ENCODE results near the gene PPP4C.

PPP4C gene

DNA sequence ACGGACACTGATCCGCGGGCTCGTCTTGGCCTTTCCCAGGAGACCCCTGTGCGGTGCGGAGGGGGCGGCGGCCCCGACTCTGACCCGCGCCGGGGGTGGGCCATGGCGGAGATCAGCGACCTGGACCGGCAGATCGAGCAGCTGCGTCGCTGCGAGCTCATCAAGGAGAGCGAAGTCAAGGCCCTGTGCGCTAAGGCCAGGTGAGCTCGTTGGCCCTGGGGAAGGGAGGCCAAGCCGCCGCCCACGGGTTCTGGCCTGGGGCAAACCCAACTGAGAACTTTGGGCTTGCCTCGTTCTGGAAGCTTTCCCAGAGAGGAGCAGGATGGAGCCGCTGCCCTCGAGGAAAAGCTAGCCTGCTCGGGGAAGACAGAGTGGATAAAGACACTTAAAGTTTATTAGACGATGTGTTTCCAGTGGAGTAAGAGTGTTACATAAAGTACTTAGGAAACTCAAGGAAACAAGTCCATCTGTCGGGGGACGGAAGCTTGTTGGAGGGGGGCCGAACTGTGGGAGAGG is 540 bp downstream of the PPP4C start:
- TF ChIP-seq, protein P1, sequence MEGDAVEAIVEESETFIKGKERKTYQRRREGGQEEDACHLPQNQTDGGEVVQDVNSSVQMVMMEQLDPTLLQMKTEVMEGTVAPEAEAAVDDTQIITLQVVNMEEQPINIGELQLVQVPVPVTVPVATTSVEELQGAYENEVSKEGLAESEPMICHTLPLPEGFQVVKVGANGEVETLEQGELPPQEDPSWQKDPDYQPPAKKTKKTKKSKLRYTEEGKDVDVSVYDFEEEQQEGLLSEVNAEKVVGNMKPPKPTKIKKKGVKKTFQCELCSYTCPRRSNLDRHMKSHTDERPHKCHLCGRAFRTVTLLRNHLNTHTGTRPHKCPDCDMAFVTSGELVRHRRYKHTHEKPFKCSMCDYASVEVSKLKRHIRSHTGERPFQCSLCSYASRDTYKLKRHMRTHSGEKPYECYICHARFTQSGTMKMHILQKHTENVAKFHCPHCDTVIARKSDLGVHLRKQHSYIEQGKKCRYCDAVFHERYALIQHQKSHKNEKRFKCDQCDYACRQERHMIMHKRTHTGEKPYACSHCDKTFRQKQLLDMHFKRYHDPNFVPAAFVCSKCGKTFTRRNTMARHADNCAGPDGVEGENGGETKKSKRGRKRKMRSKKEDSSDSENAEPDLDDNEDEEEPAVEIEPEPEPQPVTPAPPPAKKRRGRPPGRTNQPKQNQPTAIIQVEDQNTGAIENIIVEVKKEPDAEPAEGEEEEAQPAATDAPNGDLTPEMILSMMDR (IDR thresholded peaks at IDR 0.05; ENCODE audit: low read depth, low read length), result no peak
- no peak for DNase-seq (ENCODE audit: extremely low read depth, low read depth)

DNA sequence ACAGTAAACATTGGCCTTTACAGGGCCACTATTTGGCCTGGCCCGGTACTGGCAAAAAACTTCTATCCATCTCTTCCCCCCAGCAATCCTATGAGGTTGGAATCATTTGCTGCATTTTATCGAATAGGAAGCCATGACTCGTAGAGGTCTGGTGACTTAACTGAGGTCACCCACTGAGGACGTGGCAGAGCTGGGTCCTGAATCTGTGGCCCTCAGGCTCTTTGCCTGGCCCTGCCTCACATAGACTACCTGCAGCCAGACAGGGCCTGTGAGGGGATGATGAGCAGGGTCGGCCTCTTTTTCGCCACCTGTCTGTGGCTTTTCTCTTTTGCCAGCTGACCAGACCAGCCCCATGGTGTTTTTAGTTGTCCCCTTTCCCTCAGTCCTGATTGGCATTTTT is 1.9 kb downstream of the PPP4C start:
- TF ChIP-seq, protein P1 (IDR thresholded peaks at IDR 0.05; ENCODE audit: low read depth, low read length), result no peak
- no peak for DNase-seq (ENCODE audit: extremely low read depth, low read depth)

DNA sequence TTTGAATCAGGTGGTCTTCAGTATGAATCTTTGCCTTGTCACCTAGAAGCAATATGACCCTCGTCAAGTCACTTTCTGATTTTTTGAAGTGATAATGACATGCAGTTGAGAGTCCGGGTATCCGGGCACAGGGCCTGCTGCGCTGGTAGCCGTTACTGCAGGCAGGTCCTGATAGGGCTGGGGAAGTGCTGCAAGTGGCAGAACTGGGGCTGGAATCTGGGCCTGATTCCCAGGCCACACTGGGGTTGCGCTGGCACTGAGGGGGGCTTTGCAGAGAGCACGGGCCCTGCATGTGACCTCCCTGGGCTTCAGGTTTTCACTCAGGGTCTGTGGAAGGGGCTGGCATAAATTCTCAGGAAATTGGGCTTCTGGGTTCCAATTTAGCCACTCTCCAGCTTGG is 3.0 kb downstream of the PPP4C start:
- TF ChIP-seq, protein P1 (IDR thresholded peaks at IDR 0.05; ENCODE audit: low read depth, low read length), result no peak
- DNase-seq (ENCODE audit: extremely low read depth, low read depth), result no peak

DNA sequence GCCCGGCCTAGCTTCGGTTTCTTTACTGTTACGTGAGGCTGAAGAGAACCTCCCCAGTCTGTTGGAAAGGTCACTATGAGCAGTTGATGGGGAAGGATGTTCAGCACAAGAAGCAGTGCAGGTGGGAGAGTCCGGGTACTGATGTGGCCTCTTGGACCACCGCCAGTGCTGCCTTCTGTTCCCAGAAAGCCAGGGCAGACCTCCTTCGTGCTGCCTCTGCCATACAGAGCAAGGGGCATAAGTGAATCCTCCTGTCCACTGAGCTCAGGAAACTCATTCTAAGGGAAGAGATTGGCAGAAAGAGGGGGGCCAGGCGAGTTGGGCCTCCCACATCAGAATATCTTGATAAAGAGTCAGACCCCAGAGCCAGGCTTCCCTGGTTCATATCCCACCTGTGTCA is 3.7 kb downstream of the PPP4C start:
- no peak for DNase-seq (ENCODE audit: extremely low read depth, low read depth)
- TF ChIP-seq, protein P1 (IDR thresholded peaks at IDR 0.05; ENCODE audit: low read depth, low read length), result no peak

DNA sequence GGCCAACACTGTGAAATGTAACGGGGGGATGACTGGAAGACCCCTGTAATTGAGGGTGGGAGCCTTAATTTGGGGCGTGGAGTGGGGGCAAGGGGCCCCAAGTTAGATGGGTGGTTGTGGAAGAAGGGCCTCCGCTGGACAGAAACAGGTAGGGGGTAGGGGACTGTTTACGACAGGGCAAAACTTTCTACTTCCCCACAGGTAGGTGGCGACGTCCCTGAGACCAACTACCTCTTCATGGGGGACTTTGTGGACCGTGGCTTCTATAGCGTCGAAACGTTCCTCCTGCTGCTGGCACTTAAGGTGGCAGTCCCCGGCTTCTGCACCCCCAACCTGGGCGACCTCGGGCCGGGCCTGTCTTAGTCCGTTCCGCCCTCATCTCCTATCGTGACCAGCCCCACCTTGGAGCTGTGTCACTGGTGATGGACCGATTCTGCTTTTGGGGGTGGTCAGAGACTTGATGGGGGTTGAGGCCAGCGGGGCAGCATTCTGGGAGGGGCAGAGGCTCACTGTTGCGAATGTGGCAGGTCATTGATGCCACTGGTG is 6.8 kb downstream of the PPP4C start:
- TF ChIP-seq, protein P1 (IDR thresholded peaks at IDR 0.05; ENCODE audit: low read depth, low read length), result no peak; the same call in 1 of the 2 replicates
- DNase-seq (ENCODE audit: extremely low read depth, low read depth), result no peak

DNA sequence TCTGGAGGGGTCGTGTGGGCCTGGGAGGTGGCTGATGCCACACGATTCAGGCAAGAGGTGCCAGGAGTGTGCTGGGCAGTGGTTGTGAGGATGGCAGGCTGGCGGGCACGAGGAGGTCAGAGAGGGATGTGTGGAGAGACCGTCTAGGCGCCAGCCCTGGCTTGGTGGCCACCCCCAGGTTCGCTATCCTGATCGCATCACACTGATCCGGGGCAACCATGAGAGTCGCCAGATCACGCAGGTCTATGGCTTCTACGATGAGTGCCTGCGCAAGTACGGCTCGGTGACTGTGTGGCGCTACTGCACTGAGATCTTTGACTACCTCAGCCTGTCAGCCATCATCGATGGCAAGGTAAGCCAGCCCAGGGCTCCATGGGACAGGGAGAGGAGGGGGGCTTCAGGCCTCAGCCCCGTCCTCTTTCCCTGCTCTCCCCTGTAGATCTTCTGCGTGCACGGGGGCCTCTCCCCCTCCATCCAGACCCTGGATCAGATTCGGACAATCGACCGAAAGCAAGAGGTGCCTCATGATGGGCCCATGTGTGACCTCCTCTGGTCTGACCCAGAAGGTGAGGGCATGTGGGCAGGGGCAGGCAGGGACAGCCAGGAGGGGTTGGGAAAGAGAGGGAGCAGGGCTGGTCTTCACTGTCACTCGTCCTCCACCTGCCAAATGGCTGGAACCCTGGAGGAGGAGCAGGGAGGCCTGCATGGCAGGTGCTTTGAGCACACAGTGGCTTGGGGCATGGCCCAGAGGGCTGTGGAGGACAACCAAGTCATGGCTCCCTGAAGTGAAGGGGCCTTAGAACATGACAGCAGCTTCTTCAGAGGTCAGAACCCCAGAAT is 7.6 kb downstream of the PPP4C start:
- TF ChIP-seq, protein P1 (IDR thresholded peaks at IDR 0.05; ENCODE audit: low read depth, low read length), result no peak

More for the DNA sequence above, 7.6 kb downstream of the PPP4C start:
- DNase-seq (ENCODE audit: extremely low read depth, low read depth), result no peak

Data from AG09319 (cell line).